ES-I3 (cell line): Measurements from ENCODE around the gene MYH15.

Experiments
- H3K36me3 ChIP-seq: 2 replicates; pipeline ENCODE4 v1.6.1; 2013; ENCODE audit warnings: mild to moderate bottlenecking, low read length, control low read depth, moderate library complexity; ENCODE audit not compliant: insufficient read depth
- H3K4me1 ChIP-seq: 2 replicates; pipeline ENCODE4 v1.6.1; 2013; ENCODE audit warnings: mild to moderate bottlenecking, control low read depth, low read length; ENCODE audit not compliant: insufficient read depth
- H3K9ac ChIP-seq: 2 replicates; pipeline ENCODE4 v1.6.1; 2013; ENCODE audit warnings: low read depth, mild to moderate bottlenecking, low read length, moderate library complexity
- H3K9me3 ChIP-seq: 2 replicates; pipeline ENCODE4 v1.6.1; 2013; ENCODE audit warnings: mild to moderate bottlenecking, low read length, moderate library complexity; ENCODE audit not compliant: control insufficient read depth, insufficient read depth

MYH15 gene

GRCh38 chr3:108525256-108525655 is 14.9 kb upstream of the MYH15 start:
- no peaks in the 10 kb centered on the region for H3K9me3 ChIP-seq
- H3K4me1 ChIP-seq, result no peaks in the 10 kb centered on the region
- no peak overlapping the region for H3K9ac ChIP-seq
- H3K36me3 ChIP-seq, result no peaks in the 10 kb centered on the region

- Histone ChIP-seq H3K9me3 (no peaks in the 10 kb centered on the region), H3K4me1 (no peaks in the 10 kb centered on the region), H3K36me3 (no peaks in the 10 kb centered on the region), H3K9ac (no peak overlapping the region)
Observed at GRCh38 chr3:108524537-108524936, 14.1 kb upstream of the MYH15 start.

GRCh38 chr3:108518895-108519294 is 8.5 kb upstream of the MYH15 start:
- Histone ChIP-seq H3K9me3 (no peaks in the 10 kb centered on the region), H3K4me1 (no peaks in the 10 kb centered on the region), H3K36me3 (no peaks in the 10 kb centered on the region), H3K9ac (no peak overlapping the region)

- no peaks in the 10 kb centered on the region for H3K36me3 ChIP-seq
- no peaks in the 10 kb centered on the region for H3K4me1 ChIP-seq
- H3K9me3 ChIP-seq, result no peaks in the 10 kb centered on the region
- H3K9ac ChIP-seq, result no peak overlapping the region
Observed at GRCh38 chr3:108516881-108517280, 6.5 kb upstream of the MYH15 start.

GRCh38 chr3:108513961-108514360 is 3.6 kb upstream of the MYH15 start:
- Histone ChIP-seq H3K36me3 (no peaks in the 10 kb centered on the region), H3K9ac (no peak overlapping the region), H3K9me3 (no peaks in the 10 kb centered on the region), H3K4me1 (no peaks in the 10 kb centered on the region)

GRCh38 chr3:108512671-108513070 is 2.3 kb upstream of the MYH15 start:
- Histone ChIP-seq H3K4me1 (peaks cover 5% of the 10 kb centered on the region; the same call in 1 of the 2 replicates), H3K9me3 (no peaks in the 10 kb centered on the region), H3K9ac (no peak overlapping the region), H3K36me3 (no peaks in the 10 kb centered on the region)

GRCh38 chr3:108511490-108511889 is 1.1 kb upstream of the MYH15 start:
- Histone ChIP-seq H3K4me1 (peaks cover 7% of the 10 kb centered on the region; the same call in 1 of the 2 replicates), H3K9me3 (no peaks in the 10 kb centered on the region), H3K36me3 (no peaks in the 10 kb centered on the region), H3K9ac (no peak overlapping the region)

GRCh38 chr3:108511055-108511454 is 659 bp upstream of the MYH15 start:
- Histone ChIP-seq H3K9me3 (no peaks in the 10 kb centered on the region), H3K9ac (no peak overlapping the region), H3K36me3 (no peaks in the 10 kb centered on the region), H3K4me1 (peaks cover 7% of the 10 kb centered on the region; the same call in 1 of the 2 replicates)

GRCh38 chr3:108509871-108510270 is 525 bp downstream of the MYH15 start:
- Histone ChIP-seq H3K9me3 (no peaks in the 10 kb centered on the region), H3K9ac (no peak overlapping the region), H3K36me3 (no peaks in the 10 kb centered on the region), H3K4me1 (peaks cover 7% of the 10 kb centered on the region; the same call in 1 of the 2 replicates)

GRCh38 chr3:108509263-108509662 is 1.1 kb downstream of the MYH15 start:
- no peaks in the 10 kb centered on the region for H3K36me3 ChIP-seq
- no peaks in the 10 kb centered on the region for H3K9me3 ChIP-seq
- no peak overlapping the region for H3K9ac ChIP-seq
- peaks cover 7% of the 10 kb centered on the region; the same call in 1 of the 2 replicates for H3K4me1 ChIP-seq

- Histone ChIP-seq H3K36me3 (no peaks in the 10 kb centered on the region), H3K9ac (no peak overlapping the region), H3K4me1 (peaks cover 7% of the 10 kb centered on the region; the same call in 1 of the 2 replicates), H3K9me3 (no peaks in the 10 kb centered on the region)
Observed at GRCh38 chr3:108507902-108508301, 2.5 kb downstream of the MYH15 start.

- H3K4me1 ChIP-seq, result peaks cover 7% of the 10 kb centered on the region; the same call in 1 of the 2 replicates
- no peaks in the 10 kb centered on the region for H3K9me3 ChIP-seq
- H3K36me3 ChIP-seq, result no peaks in the 10 kb centered on the region
- H3K9ac ChIP-seq, result no peak overlapping the region
Observed at GRCh38 chr3:108505811-108506210, 4.6 kb downstream of the MYH15 start.

GRCh38 chr3:108503722-108504121 is 6.7 kb downstream of the MYH15 start:
- Histone ChIP-seq H3K9ac (no peak overlapping the region), H3K4me1 (peaks cover 7% of the 10 kb centered on the region; the same call in 1 of the 2 replicates), H3K36me3 (no peaks in the 10 kb centered on the region), H3K9me3 (no peaks in the 10 kb centered on the region)

- H3K36me3 ChIP-seq, result no peaks in the 10 kb centered on the region
Observed at GRCh38 chr3:108501535-108501934, 8.9 kb downstream of the MYH15 start.

GRCh38 chr3:108500728-108501127 is 9.7 kb downstream of the MYH15 start:
- Histone ChIP-seq H3K9me3 (no peaks in the 10 kb centered on the region), H3K4me1 (no peaks in the 10 kb centered on the region), H3K36me3 (no peaks in the 10 kb centered on the region), H3K9ac (no peak overlapping the region)

More at GRCh38 chr3:108501535-108501934, 8.9 kb downstream of the MYH15 start:
- Histone ChIP-seq H3K9ac (no peak overlapping the region), H3K9me3 (no peaks in the 10 kb centered on the region), H3K4me1 (no peaks in the 10 kb centered on the region)

- Histone ChIP-seq H3K4me1 (no peaks in the 10 kb centered on the region), H3K9ac (no peak overlapping the region), H3K36me3 (no peaks in the 10 kb centered on the region), H3K9me3 (no peaks in the 10 kb centered on the region)
Observed at GRCh38 chr3:108497271-108497670, 13.1 kb downstream of the MYH15 start.
